T-cell (primary cell): Measurements from ENCODE around the gene PDE4B. TPM values are rescaled to one million over a fixed set of nuclear protein-coding genes. Genes with fewer than 3 reads are reported as not detected.
"Not testable (repeated sequence)": the region's sequence is repeated elsewhere in the genome, so short reads cannot be mapped to it uniquely, and the experiment has no call there.

Source experiments
- ATAC-seq, 4 experiments: fragments of 200-7000 bp in 3 of 4; fragments of 150-1000 bp in 1 of 4; cut with Tn5 transposase; replicated peaks in 1 of 4; 1 replicate in 3 of 4; 2 replicates in 1 of 4; pipeline ENCODE4 v1.10.0; 2021; ENCODE audit warnings: moderate library complexity in 3 of 4, mild to moderate bottlenecking in 2 of 4, moderate number of reproducible peaks in 1 of 4
- CTCF ChIA-PET, 2 donors: fragments of 300-600 bp; sonication (Branson Sonifier 250); formaldehyde crosslinking; loops; one replicate each; lab custom pipeline; 2022; ENCODE audit warnings: antibody characterized with exemption in 2 of 2; lab: Charles Lee
- POLR2A ChIA-PET, 2 donors: fragments of 300-600 bp; sonication (Branson Sonifier 250); formaldehyde crosslinking; loops; one replicate each; lab custom pipeline; 2022; ENCODE audit warnings: antibody characterized with exemption in 2 of 2; lab: Charles Lee
- DNase-seq, 35 experiments: peaks; one replicate each; pipeline versions ENCODE4 v3.0.0 to v3.0.0-alpha.2; 2013 to 2023
- H3K27ac ChIP-seq: one replicate; pipeline ENCODE4 v1.5.1; 2013; ENCODE audit warnings: low read length
- H3K27me3 ChIP-seq, 2 experiments: replicated peaks in 1 of 2; 1 replicate in 1 of 2; 2 replicates in 1 of 2; pipeline versions ENCODE4 v1.6.1 to v1.7.0; 2013; ENCODE audit warnings: low read length in 1 of 2, mixed read lengths in 1 of 2; ENCODE audit not compliant: control insufficient read depth in 2 of 2, insufficient read depth in 2 of 2; ENCODE audit errors: extremely low read depth in 1 of 2
- H3K36me3 ChIP-seq, 2 donors: 1 replicate in 1 of 2; 2 replicates in 1 of 2; pipeline versions ENCODE4 v1.6.1 to v1.7.0; 2013; ENCODE audit warnings: low read length in 1 of 2; ENCODE audit not compliant: control insufficient read depth in 2 of 2, insufficient read depth in 1 of 2; ENCODE audit errors: extremely low read depth in 1 of 2
- H3K4me1 ChIP-seq, 2 experiments: 1 replicate in 1 of 2; 2 replicates in 1 of 2; pipeline versions ENCODE4 v1.6.1 to v1.7.0; 2013; ENCODE audit warnings: low read length in 2 of 2, mixed read lengths in 1 of 2; ENCODE audit not compliant: insufficient read depth in 2 of 2, control insufficient read depth in 1 of 2; ENCODE audit errors: extremely low read depth in 1 of 2
- H3K4me3 ChIP-seq, 2 donors: 1 replicate in 1 of 2; 2 replicates in 1 of 2; pipeline versions ENCODE4 v1.5.1 to v1.7.0; 2013; ENCODE audit warnings: mild to moderate bottlenecking in 2 of 2, low read length in 1 of 2, moderate library complexity in 1 of 2; ENCODE audit not compliant: control insufficient read depth in 1 of 2; ENCODE audit errors: extremely low read depth in 1 of 2
- H3K9me3 ChIP-seq: 2 replicates; pipeline ENCODE4 v1.7.0; 2013
- H3K27ac Mint-ChIP-seq, 2 donors: one replicate each; pipeline ENCODE4 v1.8.0; 2020 to 2021; ENCODE audit warnings: mild to moderate bottlenecking in 2 of 2, mixed read lengths in 2 of 2
- H3K27me3 Mint-ChIP-seq, 2 donors: one replicate each; pipeline ENCODE4 v1.8.0; 2021 to 2022; ENCODE audit warnings: mixed read lengths in 2 of 2
- H3K36me3 Mint-ChIP-seq: one replicate; pipeline ENCODE4 v1.8.0; 2021; ENCODE audit warnings: mixed read lengths
- H3K4me1 Mint-ChIP-seq, 3 donors: one replicate each; pipeline ENCODE4 v1.8.0; 2020 to 2022; ENCODE audit warnings: mixed read lengths in 3 of 3, mild to moderate bottlenecking in 1 of 3
- H3K4me3 Mint-ChIP-seq, 3 donors: one replicate each; pipeline ENCODE4 v1.8.0; 2020 to 2022; ENCODE audit warnings: mild to moderate bottlenecking in 3 of 3, mixed read lengths in 3 of 3, moderate library complexity in 3 of 3
- H3K9me3 Mint-ChIP-seq, 3 donors: one replicate each; pipeline ENCODE4 v1.8.0; 2020 to 2022; ENCODE audit warnings: mixed read lengths in 3 of 3
- WGBS: methylation state at CpG from one replicate; pipeline ENCODE4 v1.1.5; 2013; ENCODE audit warnings: missing lambda C conversion rate; ENCODE audit not compliant: insufficient coverage; 5-methylcytosine and 5-hydroxymethylcytosine counted together
- total RNA-seq, 35 experiments: library from RNA in 6 of 35; stranded (reverse) in 6 of 35; fragments of 120-200 nt in 1 of 35; gene quantifications; one replicate each; pipeline versions ENCODE4 v1.2.1 to v1.2.4 and lab custom pipeline; 2013 to 2026

Gene PDE4B
- total RNA-seq, 5 donors from 2014 or later (not counting 1 experiment from before 2014, with no cell fraction given) = 46.3 to 103 (median 54.1) TPM

- Histone ChIP-seq H3K27ac (no peak overlapping the region), H3K27me3 (peaks cover 0 to 3% of the 10 kb centered on the region in 2 experiments), H3K4me3 (no peak overlapping the region), H3K36me3 (no peaks in the 10 kb centered on the region), H3K9me3 (no peaks in the 10 kb centered on the region), H3K4me1 (no peaks in the 10 kb centered on the region)
- Mint-ChIP-seq H3K9me3 (no peaks in the 10 kb centered on the region), H3K27ac (no peak overlapping the region), H3K4me3 (no peak overlapping the region), H3K4me1 (no peaks in the 10 kb centered on the region), H3K27me3 (peaks cover 9 to 34% of the 10 kb centered on the region in 2 donors), H3K36me3 (no peaks in the 10 kb centered on the region)
- ATAC-seq = no peak
- CTCF ChIA-PET = no interaction called here
- POLR2A ChIA-PET = no interaction called here
- no peak for DNase-seq
- WGBS = no CpG with 5 or more reads among the region's 1 CpG
These were observed 207.4 kb downstream of the PDE4B start for GRCh38 chr1:66000033-66000637.

DNA sequence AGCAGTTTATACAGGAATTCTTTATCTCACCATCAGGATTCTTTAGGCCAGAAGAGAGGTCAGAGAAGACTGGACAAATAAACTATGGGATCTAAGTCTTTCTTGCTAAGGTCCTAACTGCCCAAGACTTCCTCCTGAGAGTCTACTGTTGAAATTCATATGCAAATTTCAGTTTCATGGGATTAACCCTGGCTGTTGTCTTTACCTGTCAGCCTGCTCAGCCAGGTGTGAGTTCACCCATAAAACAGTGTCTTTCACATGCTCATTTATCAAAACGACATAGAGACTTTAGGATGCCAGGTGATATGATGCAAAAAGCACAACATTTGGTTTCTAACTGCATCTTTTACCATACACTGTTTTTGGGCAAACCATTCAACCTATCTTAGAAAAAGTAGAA is 211.0 kb downstream of the PDE4B start:
- no CpG with 5 or more reads among the region's 1 CpG for WGBS
- Mint-ChIP-seq H3K27me3 (peaks cover 18 to 28% of the 10 kb centered on the region in 2 donors), H3K36me3 (no peaks in the 10 kb centered on the region), H3K4me3 (no peak overlapping the region), H3K27ac (no peak overlapping the region), H3K9me3 (no peaks in the 10 kb centered on the region), H3K4me1 (no peaks in the 10 kb centered on the region)
- ChIA-PET CTCF (no interaction called here), POLR2A (no interaction called here)
- Histone ChIP-seq H3K4me1 (no peaks in the 10 kb centered on the region), H3K27ac (no peak overlapping the region), H3K27me3 (peaks cover 0 to 3% of the 10 kb centered on the region in 2 experiments), H3K9me3 (no peaks in the 10 kb centered on the region), H3K4me3 (no peak overlapping the region), H3K36me3 (no peaks in the 10 kb centered on the region)
- ATAC-seq = no peak
- no peak for DNase-seq

DNA sequence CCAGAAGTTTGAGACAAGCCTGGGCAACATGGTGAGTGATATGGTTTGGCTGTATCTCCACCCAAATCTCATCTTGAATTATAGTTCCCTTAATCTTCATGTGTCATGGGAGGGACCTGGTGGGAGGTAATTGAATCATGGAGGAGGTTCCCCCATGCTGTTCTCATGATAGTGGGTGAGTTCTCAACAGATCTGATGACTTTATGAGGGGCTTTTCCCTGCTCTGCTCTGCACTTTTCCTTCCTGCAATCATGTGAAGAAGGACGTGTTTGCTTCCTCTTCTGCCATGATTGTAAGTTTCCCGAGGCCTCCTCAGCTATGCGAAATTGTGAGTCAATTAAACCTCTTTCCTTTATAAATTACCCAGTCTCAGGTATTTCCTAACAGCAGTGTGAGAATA is 213.8 kb downstream of the PDE4B start:
- H3K36me3 ChIP-seq, H3K4me1 Mint-ChIP-seq, H3K36me3 Mint-ChIP-seq, H3K27ac ChIP-seq, H3K27me3 ChIP-seq, DNase-seq, H3K9me3 ChIP-seq, POLR2A ChIA-PET, CTCF ChIA-PET, H3K4me1 ChIP-seq, H3K9me3 Mint-ChIP-seq, H3K27ac Mint-ChIP-seq, H3K4me3 Mint-ChIP-seq, ATAC-seq, H3K4me3 ChIP-seq: not testable (repeated sequence)
- peaks cover 27% of the 10 kb centered on the region in 2 donors for H3K27me3 Mint-ChIP-seq
- no CpG with 5 or more reads among the region's 3 CpGs for WGBS

GRCh38 chr1:66012106-66012784 is 219.6 kb downstream of the PDE4B start:
- DNase-seq (peak in 2 of 35 experiments; percentile 0 to 1), ATAC-seq (peak in 2 of 4 experiments; percentile 24 to 65)
- H3K9me3 ChIP-seq = no peaks in the 10 kb centered on the region
- Mint-ChIP-seq H3K36me3 (no peaks in the 10 kb centered on the region), H3K4me3 (no peak overlapping the region), H3K27ac (no peak overlapping the region), H3K4me1 (peaks cover 0 to 5% (median 0%) of the 10 kb centered on the region in 3 donors), H3K27me3 (peaks cover 9 to 22% of the 10 kb centered on the region in 2 donors), H3K9me3 (no peaks in the 10 kb centered on the region)
- H3K27me3 ChIP-seq = no peaks in the 10 kb centered on the region
- no CpG with 5 or more reads among the region's 3 CpGs for WGBS
- no peak overlapping the region for H3K4me3 ChIP-seq
- H3K36me3 ChIP-seq = no peaks in the 10 kb centered on the region
- no peak overlapping the region for H3K27ac ChIP-seq
- ChIA-PET POLR2A (no interaction called here), CTCF (no interaction called here)
- H3K4me1 ChIP-seq = peaks cover 0 to 6% of the 10 kb centered on the region in 2 experiments

DNA sequence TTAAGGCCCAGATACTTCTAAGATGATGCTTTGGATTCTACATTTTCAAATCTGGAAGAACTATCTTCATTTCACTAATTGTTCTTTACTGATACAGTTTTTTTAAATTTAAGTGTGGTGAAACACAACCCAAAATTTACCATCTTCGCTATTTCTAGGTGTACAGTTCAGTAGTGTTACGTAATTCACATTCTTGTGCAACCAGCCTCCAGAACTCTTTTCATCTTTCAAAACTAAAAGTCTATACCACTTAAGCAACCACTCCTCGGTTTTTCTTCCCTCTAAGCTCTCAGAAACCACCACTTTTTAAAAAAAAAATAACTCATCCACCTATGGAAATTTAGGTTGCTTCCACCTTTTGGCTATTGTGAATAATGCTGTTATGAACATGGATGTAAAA is 220.7 kb downstream of the PDE4B start:
- Histone ChIP-seq H3K4me3 (no peak overlapping the region), H3K27me3 (no peaks in the 10 kb centered on the region), H3K9me3 (no peaks in the 10 kb centered on the region), H3K27ac (no peak overlapping the region), H3K4me1 (peaks cover 0 to 6% of the 10 kb centered on the region in 2 experiments), H3K36me3 (no peaks in the 10 kb centered on the region)
- CTCF ChIA-PET = no interaction called here
- POLR2A ChIA-PET = no interaction called here
- no peak for ATAC-seq
- no peaks in the 10 kb centered on the region for H3K9me3 Mint-ChIP-seq
- 100% methylated on average over 1 of the region's 3 CpGs for WGBS
- peaks cover 9 to 17% of the 10 kb centered on the region in 2 donors for H3K27me3 Mint-ChIP-seq
- no peak overlapping the region for H3K27ac Mint-ChIP-seq
- H3K36me3 Mint-ChIP-seq = no peaks in the 10 kb centered on the region
- H3K4me1 Mint-ChIP-seq = peaks cover 0 to 5% (median 0%) of the 10 kb centered on the region in 3 donors
- DNase-seq = no peak
- H3K4me3 Mint-ChIP-seq = no peak overlapping the region

DNA sequence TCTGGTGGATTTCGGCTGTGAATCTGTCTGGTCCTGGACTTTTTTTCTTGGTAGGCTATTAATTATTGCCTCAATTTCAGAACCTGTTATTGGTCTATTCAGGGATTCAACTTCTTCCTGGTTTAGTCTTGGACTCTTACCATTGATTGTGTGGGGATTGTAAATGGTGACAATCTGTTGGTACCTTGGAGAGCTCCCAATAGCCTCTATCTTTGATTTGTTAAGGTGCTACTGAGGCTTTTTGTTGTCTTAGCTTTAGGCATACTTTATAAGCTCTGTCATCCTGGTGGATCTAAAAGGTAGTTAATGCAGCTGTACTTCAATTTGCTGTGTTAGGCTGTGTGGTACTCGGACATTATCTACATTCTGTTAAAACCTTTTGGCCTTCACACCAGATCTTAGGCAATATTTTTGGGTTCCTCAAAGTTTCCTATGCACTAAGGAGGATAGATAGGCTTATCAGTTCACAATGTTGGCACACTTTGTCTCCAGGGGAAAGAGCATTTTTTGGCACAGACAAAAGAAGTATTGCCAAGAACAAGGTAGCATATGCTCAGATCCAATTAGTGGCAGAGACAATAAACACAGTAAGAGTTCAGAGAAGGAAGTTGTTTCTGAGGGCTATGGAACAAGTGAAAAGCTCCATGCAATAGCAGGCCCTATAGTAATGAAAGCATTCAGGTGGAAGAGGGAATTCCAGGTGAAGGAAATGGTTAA is 230.4 kb downstream of the PDE4B start:
- ChIA-PET CTCF (no interaction called here), POLR2A (no interaction called here)
- Histone ChIP-seq H3K4me1 (no peaks in the 10 kb centered on the region), H3K9me3 (no peaks in the 10 kb centered on the region), H3K36me3 (no peaks in the 10 kb centered on the region), H3K27me3 (peaks cover 0 to under 1% of the 10 kb centered on the region in 2 experiments), H3K4me3 (no peak overlapping the region), H3K27ac (no peak overlapping the region)
- DNase-seq (no peak), ATAC-seq (no peak)
- Mint-ChIP-seq H3K27me3 (peaks cover 3 to 15% of the 10 kb centered on the region in 2 donors), H3K27ac (no peak overlapping the region), H3K36me3 (no peaks in the 10 kb centered on the region), H3K9me3 (no peaks in the 10 kb centered on the region), H3K4me3 (no peak overlapping the region), H3K4me1 (no peaks in the 10 kb centered on the region)
- WGBS = 100% methylated on average over 1 of the region's 2 CpGs
